Measurements from ENCODE around the gene WDR82.

Gene WDR82

GRCh38 chr3:52243791-52244628, 34.4 kb downstream of the WDR82 start:
- Histone ChIP-seq H4K91ac (ENCODE audit: low read length) (no peak overlapping the region), H3K27me3 (ENCODE audit: control insufficient read depth in 1 of 2, insufficient read depth in 1 of 2, low read length in 2 of 2) (no peaks in the 10 kb centered on the region), H2AFZ (ENCODE audit: low read depth, low read length) (no peak overlapping the region), H3K27ac (ENCODE audit: low read length, poor library complexity, severe bottlenecking) (no peak overlapping the region), H3K4me3 (ENCODE audit: insufficient read depth in 1 of 2, low read depth in 1 of 2, low read length in 2 of 2) (no peak overlapping the region), H3K36me3 (ENCODE audit: control insufficient read depth in 1 of 2, insufficient read depth in 2 of 2, low read depth in 1 of 2, low read length in 2 of 2) (peaks cover 15 to 22% of the 10 kb centered on the region in 2 experiments), H3K4me1 (ENCODE audit: control insufficient read depth, insufficient read depth, low read depth, low read length) (peaks cover 40% of the 10 kb centered on the region), H3K9me3 (ENCODE audit: control insufficient read depth, low read length) (no peaks in the 10 kb centered on the region), H4K8ac (ENCODE audit: low read length) (no peak overlapping the region), H2BK5ac (ENCODE audit: low read depth, low read length, poor library complexity, severe bottlenecking) (no peak overlapping the region), H3K14ac (ENCODE audit: low read length in 2 of 2) (no peak overlapping the region), H3K18ac (ENCODE audit: low read depth in 1 of 2, low read length in 2 of 2) (no peak overlapping the region), H3K79me1 (replicated peaks; ENCODE audit: low read length, poor library complexity, severe bottlenecking) (peaks cover 14% of the 10 kb centered on the region), H3K9ac (ENCODE audit: low read length) (no peak overlapping the region), H2BK12ac (ENCODE audit: low read length in 2 of 2) (no peak overlapping the region), H2BK120ac (ENCODE audit: low read depth, low read length) (no peak overlapping the region), H2AK5ac (ENCODE audit: low read length, severe bottlenecking) (peak overlapping the region; percentile 51), H3K4ac (ENCODE audit: low read depth in 1 of 2, low read length in 2 of 2) (no peak overlapping the region), H3K23ac (ENCODE audit: low read length in 2 of 2) (no peak overlapping the region), H3K4me2 (ENCODE audit: low read length, poor library complexity, severe bottlenecking) (no peak overlapping the region), H2BK15ac (ENCODE audit: low read depth, poor library complexity, severe bottlenecking) (no peak overlapping the region)
- peak; percentile 59 for DNase-seq
- 86% methylated on average over 9 of the region's 9 CpGs for WGBS

GRCh38 chr3:52242039-52242438, 36.4 kb downstream of the WDR82 start:
- Histone ChIP-seq H3K18ac (ENCODE audit: low read depth in 1 of 2, low read length in 2 of 2) (no peak overlapping the region), H3K4me2 (ENCODE audit: low read length, poor library complexity, severe bottlenecking) (no peak overlapping the region), H3K79me1 (replicated peaks; ENCODE audit: low read length, poor library complexity, severe bottlenecking) (peaks cover 8% of the 10 kb centered on the region), H3K4me3 (ENCODE audit: insufficient read depth in 1 of 2, low read depth in 1 of 2, low read length in 2 of 2) (no peak overlapping the region), H3K36me3 (ENCODE audit: control insufficient read depth in 1 of 2, insufficient read depth in 2 of 2, low read depth in 1 of 2, low read length in 2 of 2) (peaks cover 0 to 5% of the 10 kb centered on the region in 2 experiments), H2BK5ac (ENCODE audit: low read depth, low read length, poor library complexity, severe bottlenecking) (no peak overlapping the region), H3K4ac (ENCODE audit: low read depth in 1 of 2, low read length in 2 of 2) (no peak overlapping the region), H4K91ac (ENCODE audit: low read length) (no peak overlapping the region), H2AFZ (ENCODE audit: low read depth, low read length) (no peak overlapping the region), H3K4me1 (ENCODE audit: control insufficient read depth, insufficient read depth, low read depth, low read length) (peaks cover 48% of the 10 kb centered on the region), H3K9ac (ENCODE audit: low read length) (no peak overlapping the region), H4K8ac (ENCODE audit: low read length) (no peak overlapping the region), H2BK120ac (ENCODE audit: low read depth, low read length) (no peak overlapping the region), H3K27me3 (ENCODE audit: control insufficient read depth in 1 of 2, insufficient read depth in 1 of 2, low read length in 2 of 2) (no peaks in the 10 kb centered on the region), H2AK5ac (ENCODE audit: low read length, severe bottlenecking) (no peak overlapping the region), H2BK12ac (ENCODE audit: low read length in 2 of 2) (no peak overlapping the region), H3K14ac (ENCODE audit: low read length in 2 of 2) (no peak overlapping the region), H3K9me3 (ENCODE audit: control insufficient read depth, low read length) (no peaks in the 10 kb centered on the region), H2BK15ac (ENCODE audit: low read depth, poor library complexity, severe bottlenecking) (no peak overlapping the region), H3K27ac (ENCODE audit: low read length, poor library complexity, severe bottlenecking) (no peak overlapping the region), H3K23ac (ENCODE audit: low read length in 2 of 2) (no peak overlapping the region)
- DNase-seq = no peak
- WGBS = 94% methylated on average over 1 of the region's 1 CpG

GRCh38 chr3:52240886-52241370, 37.5 kb downstream of the WDR82 start:
- no peak overlapping the region for H3K4me2 ChIP-seq (ENCODE audit: low read length, poor library complexity, severe bottlenecking)
- no peak overlapping the region for H3K4me3 ChIP-seq (ENCODE audit: insufficient read depth in 1 of 2, low read depth in 1 of 2, low read length in 2 of 2)
- no peak for DNase-seq
- H2BK5ac ChIP-seq (ENCODE audit: low read depth, low read length, poor library complexity, severe bottlenecking) = no peak overlapping the region
- H3K27me3 ChIP-seq (ENCODE audit: control insufficient read depth in 1 of 2, insufficient read depth in 1 of 2, low read length in 2 of 2) = no peaks in the 10 kb centered on the region
- no peaks in the 10 kb centered on the region for H3K36me3 ChIP-seq (ENCODE audit: control insufficient read depth in 1 of 2, insufficient read depth in 2 of 2, low read depth in 1 of 2, low read length in 2 of 2)
- H4K8ac ChIP-seq (ENCODE audit: low read length) = no peak overlapping the region
- no peak overlapping the region for H2BK15ac ChIP-seq (ENCODE audit: low read depth, poor library complexity, severe bottlenecking)
- H3K79me1 ChIP-seq (replicated peaks; ENCODE audit: low read length, poor library complexity, severe bottlenecking) = peaks cover 6% of the 10 kb centered on the region
- H2AFZ ChIP-seq (ENCODE audit: low read depth, low read length) = no peak overlapping the region
- H3K23ac ChIP-seq (ENCODE audit: low read length in 2 of 2) = no peak overlapping the region
- peaks cover 47% of the 10 kb centered on the region for H3K4me1 ChIP-seq (ENCODE audit: control insufficient read depth, insufficient read depth, low read depth, low read length)
- H2AK5ac ChIP-seq (ENCODE audit: low read length, severe bottlenecking) = no peak overlapping the region
- H3K14ac ChIP-seq (ENCODE audit: low read length in 2 of 2) = no peak overlapping the region
- peak overlapping the region in 1 of 2 experiments; percentile 21 for H2BK12ac ChIP-seq (ENCODE audit: low read length in 2 of 2)
- peak overlapping the region in 1 of 2 experiments; percentile 14 for H3K18ac ChIP-seq (ENCODE audit: low read depth in 1 of 2, low read length in 2 of 2)
- no peaks in the 10 kb centered on the region for H3K9me3 ChIP-seq (ENCODE audit: control insufficient read depth, low read length)
- no peak overlapping the region for H3K27ac ChIP-seq (ENCODE audit: low read length, poor library complexity, severe bottlenecking)
- no peak overlapping the region for H2BK120ac ChIP-seq (ENCODE audit: low read depth, low read length)
- H4K91ac ChIP-seq (ENCODE audit: low read length) = no peak overlapping the region
- peak overlapping the region; percentile 74 for H3K9ac ChIP-seq (ENCODE audit: low read length)
- WGBS = 97% methylated on average over 4 of the region's 4 CpGs
- H3K4ac ChIP-seq (ENCODE audit: low read depth in 1 of 2, low read length in 2 of 2) = peak overlapping the region in 1 of 2 experiments; percentile 20

GRCh38 chr3:52240059-52240885, 38.2 kb downstream of the WDR82 start:
- H3K9ac ChIP-seq (ENCODE audit: low read length) = peak overlapping the region; percentile 95
- peaks cover 11% of the 10 kb centered on the region for H3K79me1 ChIP-seq (replicated peaks; ENCODE audit: low read length, poor library complexity, severe bottlenecking)
- no peaks in the 10 kb centered on the region for H3K9me3 ChIP-seq (ENCODE audit: control insufficient read depth, low read length)
- H2BK5ac ChIP-seq (ENCODE audit: low read depth, low read length, poor library complexity, severe bottlenecking) = no peak overlapping the region
- H2BK12ac ChIP-seq (ENCODE audit: low read length in 2 of 2) = peak overlapping the region; percentile 60 to 79
- H3K4ac ChIP-seq (ENCODE audit: low read depth in 1 of 2, low read length in 2 of 2) = peak overlapping the region; percentile 20 to 71
- peaks cover 4 to 6% of the 10 kb centered on the region in 2 experiments for H3K36me3 ChIP-seq (ENCODE audit: control insufficient read depth in 1 of 2, insufficient read depth in 2 of 2, low read depth in 1 of 2, low read length in 2 of 2)
- 100% methylated on average over 1 of the region's 1 CpG for WGBS
- peak overlapping the region; percentile 62 for H2BK120ac ChIP-seq (ENCODE audit: low read depth, low read length)
- peak overlapping the region; percentile 88 for H2BK15ac ChIP-seq (ENCODE audit: low read depth, poor library complexity, severe bottlenecking)
- H4K91ac ChIP-seq (ENCODE audit: low read length) = peak overlapping the region; percentile 90
- H3K27me3 ChIP-seq (ENCODE audit: control insufficient read depth in 1 of 2, insufficient read depth in 1 of 2, low read length in 2 of 2) = no peaks in the 10 kb centered on the region
- peak overlapping the region; percentile 91 for H4K8ac ChIP-seq (ENCODE audit: low read length)
- H3K27ac ChIP-seq (ENCODE audit: low read length, poor library complexity, severe bottlenecking) = peak overlapping the region; percentile 26
- H2AK5ac ChIP-seq (ENCODE audit: low read length, severe bottlenecking) = peak overlapping the region; percentile 2
- H2AFZ ChIP-seq (ENCODE audit: low read depth, low read length) = no peak overlapping the region
- peak overlapping the region; percentile 52 to 70 for H3K18ac ChIP-seq (ENCODE audit: low read depth in 1 of 2, low read length in 2 of 2)
- DNase-seq = peak; percentile 98
- H3K14ac ChIP-seq (ENCODE audit: low read length in 2 of 2) = no peak overlapping the region
- peaks cover 51% of the 10 kb centered on the region for H3K4me1 ChIP-seq (ENCODE audit: control insufficient read depth, insufficient read depth, low read depth, low read length)
- H3K4me3 ChIP-seq (ENCODE audit: insufficient read depth in 1 of 2, low read depth in 1 of 2, low read length in 2 of 2) = peak overlapping the region in 1 of 2 experiments; percentile 94
- no peak overlapping the region for H3K23ac ChIP-seq (ENCODE audit: low read length in 2 of 2)
- H3K4me2 ChIP-seq (ENCODE audit: low read length, poor library complexity, severe bottlenecking) = no peak overlapping the region

Data from mesenchymal stem cell (in vitro differentiated cells and primary cell).